ENCODE data around the gene DCAF7. TPM values are rescaled to one million over a fixed set of nuclear protein-coding genes. Genes with fewer than 3 reads are reported as not detected.

DCAF7 gene
- total and polyA plus RNA-seq, 2 of the 4 experiments (the other 2 are of a cell fraction) = 40.9 to 52.8 TPM

- Histone ChIP-seq H3K4ac (ENCODE audit: low read depth, low read length) (no peak overlapping the region), H2BK20ac (ENCODE audit: low read depth, low read length) (no peak overlapping the region), H3K4me2 (ENCODE audit: low read depth, low read length) (no peak overlapping the region), H2BK120ac (ENCODE audit: low read depth, low read length) (no peak overlapping the region), H2AK5ac (ENCODE audit: low read depth, low read length) (no peak overlapping the region), H2BK5ac (ENCODE audit: low read depth, low read length, poor library complexity, severe bottlenecking) (no peak overlapping the region), H3K23ac (ENCODE audit: low read depth, low read length) (no peak overlapping the region), H3K14ac (replicated peaks; ENCODE audit: low read depth, low read length) (no peak overlapping the region), H3K27ac (ENCODE audit: insufficient read depth, low read length) (no peak overlapping the region), H2BK15ac (ENCODE audit: low read depth, low read length) (no peak overlapping the region), H4K91ac (ENCODE audit: insufficient read depth, low read depth, low read length) (no peak overlapping the region), H3K9ac (ENCODE audit: low read depth, low read length) (no peak overlapping the region), H2AK9ac (replicated peaks; ENCODE audit: low read depth, low read length, poor library complexity) (no peak overlapping the region), H3K9me1 (ENCODE audit: insufficient read depth, low read length) (0 out of 2 replicates have a peak, but pooled peaks cover 7% of the 10 kb centered on the region), H4K5ac (ENCODE audit: low read depth, low read length) (no peak overlapping the region), H2AFZ (replicated peaks; ENCODE audit: low read length, poor library complexity) (no peak overlapping the region), H3K79me1 (ENCODE audit: low read depth in 1 of 2, low read length in 2 of 2) (peaks cover 26 to 58% of the 10 kb centered on the region in 2 experiments; a peak in 3 of 4 replicates), H3K4me1 (ENCODE audit: control insufficient read depth, insufficient read depth, low read length) (peaks cover 6% of the 10 kb centered on the region), H3K56ac (ENCODE audit: extremely low read depth, insufficient read depth, low read length) (no peak overlapping the region), H3K27me3 (ENCODE audit: control insufficient read depth, insufficient read depth, low read length) (no peaks in the 10 kb centered on the region), H4K8ac (ENCODE audit: low read depth in 2 of 2, low read length in 2 of 2) (no peak overlapping the region), H3K4me3 (ENCODE audit: insufficient read depth, low read depth, low read length) (no peak overlapping the region), H3K9me3 (ENCODE audit: control insufficient read depth, insufficient read depth, low read length) (no peaks in the 10 kb centered on the region), H3K36me3 (ENCODE audit: control insufficient read depth, insufficient read depth, low read length) (peaks cover 10% of the 10 kb centered on the region), H3K18ac (ENCODE audit: low read depth, low read length) (no peak overlapping the region), H4K20me1 (ENCODE audit: insufficient read depth, low read length) (peaks cover 7% of the 10 kb centered on the region; the same call in 1 of the 2 replicates)
- ATAC-seq (ENCODE audit: low read depth) (no peak), DNase-seq (no peak)
- dilution Hi-C loops (cut with HindIII; ENCODE audit: low sequenced_read_pairs, unreplicated experiment) = no loop called here
- POLR2A ChIA-PET (ENCODE audit: unreplicated experiment) = no interaction called here
- CTCF ChIA-PET = no interaction called here
- TF ChIP-seq MAFK (IDR thresholded peaks at IDR 0.05; ENCODE audit: low read depth, low read length) (no peak), MXI1 (IDR thresholded peaks at IDR 0.05; ENCODE audit: borderline replicate concordance, low read depth, low read length) (no peak), CHD1 (IDR thresholded peaks at IDR 0.05; ENCODE audit: low read depth, low read length) (no peak), BHLHE40 (IDR thresholded peaks at IDR 0.05; ENCODE audit: low read depth, low read length) (no peak), MAZ (IDR thresholded peaks at IDR 0.05; ENCODE audit: borderline replicate concordance, low read depth, low read length) (no peak), SMC3 (IDR thresholded peaks at IDR 0.05; ENCODE audit: low read depth, low read length) (no peak), CEBPB (IDR thresholded peaks at IDR 0.05; ENCODE audit: low read depth, low read length) (no peak), NFE2L2 (IDR thresholded peaks at IDR 0.05; ENCODE audit: low read depth, low read length) (no peak), RFX5 (IDR thresholded peaks at IDR 0.05; ENCODE audit: low read depth, low read length) (no peak)
- TF ChIP-seq, protein P1, sequence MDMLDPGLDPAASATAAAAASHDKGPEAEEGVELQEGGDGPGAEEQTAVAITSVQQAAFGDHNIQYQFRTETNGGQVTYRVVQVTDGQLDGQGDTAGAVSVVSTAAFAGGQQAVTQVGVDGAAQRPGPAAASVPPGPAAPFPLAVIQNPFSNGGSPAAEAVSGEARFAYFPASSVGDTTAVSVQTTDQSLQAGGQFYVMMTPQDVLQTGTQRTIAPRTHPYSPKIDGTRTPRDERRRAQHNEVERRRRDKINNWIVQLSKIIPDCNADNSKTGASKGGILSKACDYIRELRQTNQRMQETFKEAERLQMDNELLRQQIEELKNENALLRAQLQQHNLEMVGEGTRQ (IDR thresholded peaks at IDR 0.05; ENCODE audit: low read depth, low read length) = no peak
- TF ChIP-seq, protein P2, sequence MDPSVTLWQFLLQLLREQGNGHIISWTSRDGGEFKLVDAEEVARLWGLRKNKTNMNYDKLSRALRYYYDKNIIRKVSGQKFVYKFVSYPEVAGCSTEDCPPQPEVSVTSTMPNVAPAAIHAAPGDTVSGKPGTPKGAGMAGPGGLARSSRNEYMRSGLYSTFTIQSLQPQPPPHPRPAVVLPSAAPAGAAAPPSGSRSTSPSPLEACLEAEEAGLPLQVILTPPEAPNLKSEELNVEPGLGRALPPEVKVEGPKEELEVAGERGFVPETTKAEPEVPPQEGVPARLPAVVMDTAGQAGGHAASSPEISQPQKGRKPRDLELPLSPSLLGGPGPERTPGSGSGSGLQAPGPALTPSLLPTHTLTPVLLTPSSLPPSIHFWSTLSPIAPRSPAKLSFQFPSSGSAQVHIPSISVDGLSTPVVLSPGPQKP (IDR thresholded peaks at IDR 0.05; ENCODE audit: borderline replicate concordance, low read depth, low read length) = no peak
- BruUV-seq (replicated peaks) = no TSS peak
- intact Hi-C loops (cut with micrococcal nuclease) = no loop called here
- no CpG with 5 or more reads among the region's 1 CpG for WGBS, 2 experiments (ENCODE audit: extremely low coverage in 2 of 2, insufficient read length in 1 of 2)
- in situ Hi-C loops (cut with MboI; ENCODE audit: low sequenced_read_pairs) = no loop called here
Measured at GRCh38 chr17:63631626-63632025, 81.3 kb downstream of the DCAF7 start.

All from IMR-90 (cell line).